ENCODE data around the gene MACROD1.

DNA sequence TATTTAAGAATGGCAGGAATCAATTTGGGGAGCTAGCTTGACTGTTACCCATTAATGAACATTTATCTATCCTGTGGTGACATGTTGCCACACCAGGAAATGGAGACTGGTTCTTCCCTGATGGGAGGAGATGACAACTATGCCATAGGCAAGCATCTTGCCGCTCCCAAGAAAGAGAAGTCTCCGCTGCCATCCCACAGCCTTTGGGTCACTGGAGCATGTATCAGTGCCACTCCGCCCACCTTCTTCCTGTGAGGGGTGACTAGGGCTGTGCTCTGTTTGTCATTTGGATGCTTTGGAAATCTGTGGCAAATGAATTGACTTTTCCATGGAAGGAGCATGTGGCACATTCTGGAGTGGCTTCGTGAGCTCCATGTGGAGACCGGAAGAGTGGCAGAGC is 26.5 kb upstream of the MACROD1 start:
- TF ChIP-seq GATA3 (IDR thresholded peaks at IDR 0.05; ENCODE audit: low read depth, low read length) (no peak), GATA2 (IDR thresholded peaks at IDR 0.05; ENCODE audit: low read depth, low read length) (no peak)
